PC-9 (cell line): ENCODE results near the gene LRRC43. TPM values are rescaled to one million over a fixed set of nuclear protein-coding genes. Genes with fewer than 3 reads are reported as not detected.

Experiments used
- BruUV-seq: library from RNA; stranded (reverse); fragments of 400-500 nt; replicated peaks from 2 replicates; lab custom pipeline; 2021; lab: Mats Ljungman, UMichigan
- CTCF ChIA-PET: fragments of 300-600 bp; sonication (Branson Sonifier 250); formaldehyde crosslinking; loops from one replicate; lab custom pipeline; 2022; ENCODE audit warnings: antibody characterized with exemption; lab: Charles Lee
- POLR2A ChIA-PET: fragments of 300-600 bp; sonication (Branson Sonifier 250); formaldehyde crosslinking; loops from one replicate; lab custom pipeline; 2022; ENCODE audit warnings: antibody characterized with exemption; ENCODE audit not compliant: unreplicated experiment; lab: Charles Lee
- DNase-seq, 2 experiments: peaks; one replicate each; pipeline versions ENCODE4 v3.0.0 to v3.0.0-alpha.2; 2015 to 2022; ENCODE audit warnings: mixed read lengths in 1 of 2
- H2AFZ ChIP-seq: fragments of 200-600 bp; sonication (generic); 2 replicates; pipeline ENCODE4 v1.8.1; 2017; ENCODE audit warnings: antibody characterized with exemption
- H3F3A ChIP-seq: fragments of 200-600 bp; sonication (generic); 2 replicates; pipeline ENCODE4 v1.8.1; 2017; ENCODE audit warnings: antibody characterized with exemption, mild to moderate bottlenecking, low read depth; ENCODE audit not compliant: insufficient read depth
- H3K27ac ChIP-seq: fragments of 200-600 bp; sonication (generic); 2 replicates; pipeline ENCODE4 v1.6.1; 2016; ENCODE audit warnings: mixed run types
- H3K27me3 ChIP-seq: fragments of 200-600 bp; sonication (generic); 2 replicates; pipeline ENCODE4 v1.6.1; 2016; ENCODE audit warnings: low read depth, mixed run types; ENCODE audit not compliant: insufficient read depth
- H3K36me3 ChIP-seq: fragments of 200-600 bp; sonication (generic); 2 replicates; pipeline ENCODE4 v1.6.1; 2016; ENCODE audit warnings: low read depth, mixed run types
- H3K4me1 ChIP-seq: fragments of 200-600 bp; sonication (generic); replicated peaks from 2 replicates; pipeline ENCODE4 v1.6.1; 2016; ENCODE audit warnings: mixed run types; ENCODE audit not compliant: insufficient read depth
- H3K4me2 ChIP-seq: fragments of 200-600 bp; sonication (generic); 2 replicates; pipeline ENCODE4 v1.6.1; 2017; ENCODE audit warnings: mixed run types
- H3K4me3 ChIP-seq: fragments of 200-600 bp; sonication (generic); 2 replicates; pipeline ENCODE4 v1.6.1; 2016; ENCODE audit warnings: mixed run types
- H3K79me2 ChIP-seq: fragments of 200-600 bp; sonication (generic); 2 replicates; pipeline ENCODE4 v1.6.1; 2017; ENCODE audit warnings: low read depth, mixed run types
- H3K9me2 ChIP-seq: fragments of 200-600 bp; sonication (generic); 2 replicates; pipeline ENCODE4 v1.8.1; 2017; ENCODE audit warnings: mild to moderate bottlenecking; ENCODE audit not compliant: insufficient read depth
- H3K9me3 ChIP-seq: fragments of 200-600 bp; sonication (generic); 2 replicates; pipeline ENCODE4 v1.8.1; 2016; ENCODE audit warnings: low read depth; ENCODE audit not compliant: insufficient read depth
- H4K20me1 ChIP-seq: fragments of 200-600 bp; sonication (generic); 2 replicates; pipeline ENCODE4 v1.8.1; 2017; ENCODE audit not compliant: insufficient read depth
- EZH2 ChIP-seq: fragments of 200-600 bp; sonication (generic); IDR thresholded peaks from 2 replicates; pipeline ENCODE4 v1.8.0; 2017; ENCODE audit warnings: antibody characterized with exemption, low read depth
- intact Hi-C: fragments of 100-400 bp; cut with micrococcal nuclease; formaldehyde crosslinking; loops from one replicate; pipeline ENCODE4 v1.10.0; 2022; ENCODE audit not compliant: unreplicated experiment
- total RNA-seq: library from RNA; stranded (reverse); gene quantifications from 2 replicates; pipeline ENCODE4 v1.2.3, GENCODE V29; 2021
- TF ChIP-seq, protein P1 (sequence below): fragments of 200-600 bp; sonication (generic); conservative IDR thresholded peaks from 2 replicates; pipeline ENCODE4 v1.6.1; 2017; ENCODE audit warnings: mixed run types, antibody characterized with exemption, mild to moderate bottlenecking, moderate library complexity

The LRRC43 gene
- total RNA-seq, 1 experiment from 2014 or later = 0.39 TPM

DNA sequence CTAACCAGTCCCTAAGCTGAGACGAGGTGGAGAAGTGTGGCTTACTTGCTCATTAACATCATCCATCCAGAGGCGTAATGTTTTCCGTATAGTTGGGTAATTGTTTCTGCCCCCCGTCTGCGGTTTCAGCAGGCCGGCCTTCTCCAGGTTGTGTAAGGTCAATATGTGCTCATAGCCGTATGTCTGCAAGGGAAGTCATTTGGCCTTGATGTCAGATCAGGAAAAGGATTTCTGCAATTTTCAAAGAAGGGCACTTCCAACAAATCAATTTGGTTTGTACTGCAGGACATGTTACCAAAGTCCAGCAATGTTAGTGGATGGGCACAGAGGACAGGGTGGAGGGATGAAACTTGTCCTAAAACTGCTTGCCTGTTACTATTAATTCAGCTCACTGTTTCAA is 52.8 kb downstream of the LRRC43 start:
- Histone ChIP-seq H3K27ac (no peak overlapping the region), H3K9me3 (no peaks in the 10 kb centered on the region), H3F3A (no peaks in the 10 kb centered on the region), H3K4me2 (no peak overlapping the region), H3K36me3 (0 out of 2 replicates have a peak, but pooled peaks cover 3% of the 10 kb centered on the region), H2AFZ (no peak overlapping the region), H3K27me3 (no peaks in the 10 kb centered on the region), H3K4me3 (no peak overlapping the region), H4K20me1 (no peaks in the 10 kb centered on the region), H3K9me2 (no peaks in the 10 kb centered on the region), H3K79me2 (no peaks in the 10 kb centered on the region), H3K4me1 (no peaks in the 10 kb centered on the region)
- POLR2A ChIA-PET = interaction anchor here (0.6 kb wide), 1 partner anchor 9 kb away, joined by 7 read pairs; no protein-coding TSS in a partner anchor
- DNase-seq = no peak
- BruUV-seq = no TSS peak
- CTCF ChIA-PET = no interaction called here
- intact Hi-C loops = no loop called here
- TF ChIP-seq, protein P1, sequence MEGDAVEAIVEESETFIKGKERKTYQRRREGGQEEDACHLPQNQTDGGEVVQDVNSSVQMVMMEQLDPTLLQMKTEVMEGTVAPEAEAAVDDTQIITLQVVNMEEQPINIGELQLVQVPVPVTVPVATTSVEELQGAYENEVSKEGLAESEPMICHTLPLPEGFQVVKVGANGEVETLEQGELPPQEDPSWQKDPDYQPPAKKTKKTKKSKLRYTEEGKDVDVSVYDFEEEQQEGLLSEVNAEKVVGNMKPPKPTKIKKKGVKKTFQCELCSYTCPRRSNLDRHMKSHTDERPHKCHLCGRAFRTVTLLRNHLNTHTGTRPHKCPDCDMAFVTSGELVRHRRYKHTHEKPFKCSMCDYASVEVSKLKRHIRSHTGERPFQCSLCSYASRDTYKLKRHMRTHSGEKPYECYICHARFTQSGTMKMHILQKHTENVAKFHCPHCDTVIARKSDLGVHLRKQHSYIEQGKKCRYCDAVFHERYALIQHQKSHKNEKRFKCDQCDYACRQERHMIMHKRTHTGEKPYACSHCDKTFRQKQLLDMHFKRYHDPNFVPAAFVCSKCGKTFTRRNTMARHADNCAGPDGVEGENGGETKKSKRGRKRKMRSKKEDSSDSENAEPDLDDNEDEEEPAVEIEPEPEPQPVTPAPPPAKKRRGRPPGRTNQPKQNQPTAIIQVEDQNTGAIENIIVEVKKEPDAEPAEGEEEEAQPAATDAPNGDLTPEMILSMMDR = no peak
- no peak for TF ChIP-seq EZH2

GRCh38 chr12:122238861-122239260 is 55.9 kb downstream of the LRRC43 start:
- Histone ChIP-seq H3K27me3 (no peaks in the 10 kb centered on the region), H3K27ac (no peak overlapping the region), H3K79me2 (no peaks in the 10 kb centered on the region), H3K36me3 (0 out of 2 replicates have a peak, but pooled peaks cover 3% of the 10 kb centered on the region), H3F3A (no peaks in the 10 kb centered on the region), H3K9me3 (no peaks in the 10 kb centered on the region), H3K4me2 (no peak overlapping the region), H3K9me2 (no peaks in the 10 kb centered on the region), H2AFZ (no peak overlapping the region), H4K20me1 (no peaks in the 10 kb centered on the region), H3K4me3 (no peak overlapping the region), H3K4me1 (no peaks in the 10 kb centered on the region)
- POLR2A ChIA-PET = interaction anchor here (0.6 kb wide), 1 partner anchor 9 kb away, joined by 3 read pairs; no protein-coding TSS in a partner anchor
- intact Hi-C loops = no loop called here
- CTCF ChIA-PET = no interaction called here
- BruUV-seq = no TSS peak
- TF ChIP-seq, protein P1 = no peak
- TF ChIP-seq EZH2 = no peak
- DNase-seq = no peak

DNA sequence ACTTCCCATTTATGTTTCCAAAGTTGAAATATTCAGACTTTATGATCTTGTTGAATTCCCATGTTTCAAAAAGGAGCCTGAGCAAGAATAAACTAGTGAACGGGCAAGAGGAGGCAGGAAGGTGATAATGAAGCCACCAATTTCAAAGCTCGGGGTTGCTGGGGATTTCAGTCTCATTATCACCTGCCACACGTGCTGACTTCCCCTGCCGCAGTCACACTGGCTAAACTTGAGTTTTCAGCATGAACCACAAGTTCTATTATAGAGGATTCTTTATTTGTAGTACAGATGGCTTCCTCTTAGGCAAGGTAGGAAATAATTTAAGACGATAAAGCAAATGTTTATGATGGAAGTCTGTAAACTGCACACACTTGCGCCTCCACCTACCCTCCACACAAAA is 61.0 kb downstream of the LRRC43 start:
- H3K79me2 ChIP-seq = no peaks in the 10 kb centered on the region
- H3K4me2 ChIP-seq = no peak overlapping the region
- no peak overlapping the region for H2AFZ ChIP-seq
- no peaks in the 10 kb centered on the region for H4K20me1 ChIP-seq
- POLR2A ChIA-PET = no interaction called here
- no peaks in the 10 kb centered on the region for H3K36me3 ChIP-seq
- intact Hi-C loops = no loop called here
- no peak overlapping the region for H3K27ac ChIP-seq
- H3K9me2 ChIP-seq = no peaks in the 10 kb centered on the region
- no peak for DNase-seq
- no peak overlapping the region for H3K4me3 ChIP-seq
- no peaks in the 10 kb centered on the region for H3K27me3 ChIP-seq
- no TSS peak for BruUV-seq
- CTCF ChIA-PET = no interaction called here
- TF ChIP-seq, protein P1 = no peak
- TF ChIP-seq EZH2 = no peak
- no peaks in the 10 kb centered on the region for H3K4me1 ChIP-seq
- H3F3A ChIP-seq = no peaks in the 10 kb centered on the region
- H3K9me3 ChIP-seq = no peaks in the 10 kb centered on the region
